ENCODE results near the gene COX18.

COX18 gene

GRCh38 chr4:73069338-73070073 lies at the start of gene COX18:
Gene COX18 (minus strand): TSS chr4:73069716. CDS start chr4:73069649, 67 bp downstream.
- peak; percentile 88 to 91 for DNase-seq

GRCh38 chr4:73109493-73109892 lies 40.0 kb upstream of the COX18 start:
- DNase-seq, result no peak

- no peak for DNase-seq
Measured at GRCh38 chr4:73104695-73105094, 35.2 kb upstream of the COX18 start.

GRCh38 chr4:73103799-73104503 lies 34.4 kb upstream of the COX18 start:
- DNase-seq, result no peak

GRCh38 chr4:73099143-73099542 lies 29.6 kb upstream of the COX18 start:
- DNase-seq, result no peak

GRCh38 chr4:73098713-73099112 lies 29.2 kb upstream of the COX18 start:
- no peak for DNase-seq

- DNase-seq, result no peak
Measured at GRCh38 chr4:73098016-73098415, 28.5 kb upstream of the COX18 start.

- no peak for DNase-seq
Measured at GRCh38 chr4:73092868-73093267, 23.4 kb upstream of the COX18 start.

GRCh38 chr4:73090738-73091137 lies 21.2 kb upstream of the COX18 start:
- DNase-seq, result no peak

- no peak for DNase-seq
Measured at GRCh38 chr4:73087871-73088270, 18.4 kb upstream of the COX18 start.

- DNase-seq, result no peak
Measured at GRCh38 chr4:73086095-73086868, 16.8 kb upstream of the COX18 start.

GRCh38 chr4:73080789-73081188 lies 11.3 kb upstream of the COX18 start:
- no peak for DNase-seq

GRCh38 chr4:73075832-73076231 lies 6.3 kb upstream of the COX18 start:
- DNase-seq, result no peak

- no peak for DNase-seq
Measured at GRCh38 chr4:73070074-73070390, 516 bp upstream of the COX18 start.

GRCh38 chr4:73068491-73069337 lies 802 bp downstream of the COX18 start:
- no peak for DNase-seq

- DNase-seq, result no peak
Measured at GRCh38 chr4:73067971-73068394, 1.5 kb downstream of the COX18 start.

- peak in 1 of 2 experiments; percentile 8 for DNase-seq
Measured at GRCh38 chr4:73066928-73067327, 2.6 kb downstream of the COX18 start.

- DNase-seq, result no peak
Measured at GRCh38 chr4:73066445-73066844, 3.1 kb downstream of the COX18 start.

- DNase-seq, result no peak
Measured at GRCh38 chr4:73064536-73064935, 5.0 kb downstream of the COX18 start.

- DNase-seq, result no peak
Measured at GRCh38 chr4:73055241-73055897, 14.1 kb downstream of the COX18 start.

GRCh38 chr4:73053974-73054480 lies 15.5 kb downstream of the COX18 start:
- DNase-seq, result no peak

GRCh38 chr4:73053076-73053475 lies 16.4 kb downstream of the COX18 start:
- no peak for DNase-seq
